Gastroesophageal sphincter (tissue), 4 donors: ENCODE data around the gene RNF111. TPM values are rescaled to one million over a fixed set of nuclear protein-coding genes. Genes with fewer than 3 reads are reported as not detected.

ENCODE experiments used
- ATAC-seq: fragments of 150-250 bp; one replicate; pipeline ENCODE4 v1.9.1; 2016; ENCODE audit warnings: mild to moderate bottlenecking, moderate library complexity
- H3K27ac ChIP-seq, 4 donors: fragments of 200-600 bp; sonication (generic) in 3 of 4; 1 replicate in 3 of 4; 2 replicates in 1 of 4; pipeline ENCODE4 v1.5.1; 2016 to 2019
- H3K27me3 ChIP-seq: fragments of 200-600 bp; sonication (generic); one replicate; pipeline ENCODE4 v1.5.1; 2019
- H3K36me3 ChIP-seq, 2 donors: fragments of 200-600 bp; sonication (generic); one replicate each; pipeline ENCODE4 v1.5.1; 2019; ENCODE audit warnings: control low read depth in 1 of 2
- H3K4me1 ChIP-seq, 3 donors: fragments of 200-600 bp; sonication (generic); 1 replicate in 2 of 3; 2 replicates in 1 of 3; pipeline ENCODE4 v1.5.1; 2016 to 2019; ENCODE audit warnings: control low read depth in 2 of 3
- H3K4me3 ChIP-seq, 2 donors: fragments of 200-600 bp; sonication (generic); one replicate each; pipeline ENCODE4 v1.5.1; 2019; ENCODE audit warnings: mild to moderate bottlenecking in 1 of 2, moderate library complexity in 1 of 2
- H3K9me3 ChIP-seq, 3 donors: fragments of 200-600 bp; sonication (generic); one replicate each; pipeline ENCODE4 v1.5.1; 2017 to 2019; ENCODE audit warnings: control low read depth in 2 of 3
- CTCF ChIP-seq, 4 experiments: fragments of 200-600 bp in 2 of 4; fragments of 450-650 bp in 2 of 4; sonication (generic) in 1 of 4; IDR thresholded peaks; one replicate each; pipeline ENCODE4 v1.5.1; 2017 to 2019; ENCODE audit warnings: antibody characterized with exemption in 4 of 4, mild to moderate bottlenecking in 2 of 4, moderate library complexity in 2 of 4
- EP300 ChIP-seq: sonication (generic); formaldehyde crosslinking; IDR thresholded peaks from one replicate; pipeline ENCODE4 v1.6.1; 2017; ENCODE audit warnings: antibody characterized with exemption, mild to moderate bottlenecking
- POLR2A ChIP-seq, 2 donors: fragments of 450-650 bp; IDR thresholded peaks; one replicate each; pipeline ENCODE4 v1.6.1; 2017; ENCODE audit warnings: antibody characterized with exemption in 2 of 2, mild to moderate bottlenecking in 2 of 2, moderate library complexity in 1 of 2
- POLR2AphosphoS5 ChIP-seq: sonication (generic); formaldehyde crosslinking; IDR thresholded peaks from one replicate; pipeline ENCODE4 v1.6.1; 2017; ENCODE audit warnings: antibody characterized with exemption
- WGBS, 2 donors: methylation state at CpG; one replicate each; pipeline ENCODE4 v1.1.5; 2018; ENCODE audit warnings: low coverage in 1 of 2; 5-methylcytosine and 5-hydroxymethylcytosine counted together
- total RNA-seq, 4 donors: library from RNA; depleted of rRNA; stranded (reverse); fragments of >200 nt; gene quantifications; one replicate each; pipeline ENCODE4 v1.1.0, GENCODE V29; 2016

Gene RNF111
- 10 to 100 TPM; 17.5 to 20.4 (median 18.5) TPM for total RNA-seq

- peak; percentile 84 for TF ChIP-seq POLR2AphosphoS5
- TF ChIP-seq CTCF (IDR thresholded peaks at IDR 0.05): peak in 1 of 4 experiments; percentile 21
- TF ChIP-seq EP300: no peak
- peak; percentile 68 to 70 for TF ChIP-seq POLR2A (IDR thresholded peaks at IDR 0.05)
- Histone ChIP-seq H3K27ac (peak within 1 kb of the TSS; percentile 87 to 97 (median 88)), H3K36me3 (peaks cover 0 to 14% of the 10 kb centered on the region in 2 donors), H3K27me3 (no peaks in the 10 kb centered on the region), H3K4me1 (peaks cover 0 to 36% (median 10%) of the 10 kb centered on the region in 3 donors), H3K9me3 (no peaks in the 10 kb centered on the region), H3K4me3 (peak within 1 kb of the TSS; percentile 73 to 83)
- ATAC-seq: peak; percentile 99
- 0 to 1% methylated on average over 14 to 26 of the region's 47 CpGs for WGBS, 2 donors
Observed at GRCh38 chr15:58987491-58988005, at the start of gene RNF111. Gene RNF111, plus strand, starts transcription at chr15:58987663. Its CDS starts 43,160 bp downstream, at chr15:59030823.

GRCh38 chr15:58947179-58947578 lies 40.3 kb upstream of the RNF111 start:
- Histone ChIP-seq H3K4me1 (peaks cover 0 to 8% (median 0%) of the 10 kb centered on the region in 3 donors), H3K36me3 (no peaks in the 10 kb centered on the region), H3K27ac (no peak overlapping the region), H3K4me3 (no peak overlapping the region), H3K27me3 (no peaks in the 10 kb centered on the region), H3K9me3 (no peaks in the 10 kb centered on the region)
- TF ChIP-seq CTCF (IDR thresholded peaks at IDR 0.05) (no peak), POLR2AphosphoS5 (no peak), POLR2A (IDR thresholded peaks at IDR 0.05) (no peak), EP300 (no peak)
- 77 to 89% methylated on average over 3 of the region's 3 CpGs for WGBS, 2 donors
- ATAC-seq: no peak

GRCh38 chr15:58951388-58952007 lies 36.0 kb upstream of the RNF111 start:
- H3K4me1 ChIP-seq: peaks cover 0 to 10% (median 3%) of the 10 kb centered on the region in 3 donors
- no peaks in the 10 kb centered on the region for H3K27me3 ChIP-seq
- H3K4me3 ChIP-seq: no peak overlapping the region
- TF ChIP-seq EP300: no peak
- TF ChIP-seq CTCF (IDR thresholded peaks at IDR 0.05): no peak
- no peak for TF ChIP-seq POLR2AphosphoS5
- no peak for TF ChIP-seq POLR2A (IDR thresholded peaks at IDR 0.05)
- 53 to 60% methylated on average over 5 of the region's 5 CpGs for WGBS, 2 donors
- H3K36me3 ChIP-seq: no peaks in the 10 kb centered on the region
- no peaks in the 10 kb centered on the region for H3K9me3 ChIP-seq
- no peak overlapping the region for H3K27ac ChIP-seq
- peak; percentile 39 for ATAC-seq

GRCh38 chr15:58952751-58953150 lies 34.7 kb upstream of the RNF111 start:
- no peak for TF ChIP-seq POLR2A (IDR thresholded peaks at IDR 0.05)
- no peak for TF ChIP-seq CTCF (IDR thresholded peaks at IDR 0.05)
- no peak for TF ChIP-seq EP300
- TF ChIP-seq POLR2AphosphoS5: no peak
- Histone ChIP-seq H3K4me3 (no peak overlapping the region), H3K27ac (no peak overlapping the region), H3K9me3 (no peaks in the 10 kb centered on the region), H3K36me3 (no peaks in the 10 kb centered on the region), H3K4me1 (peaks cover 0 to 10% (median 3%) of the 10 kb centered on the region in 3 donors), H3K27me3 (no peaks in the 10 kb centered on the region)
- no peak for ATAC-seq
